NCI-H2196 treated with DMSO at 0.1 percent for 48 hours (cell line): ENCODE data around the gene MEAK7.
"Not testable (repeated sequence)": the region's sequence is repeated elsewhere in the genome, so short reads cannot be mapped to it uniquely, and the experiment has no call there.

Source experiments
- DNase-seq: peaks from one replicate; lab custom pipeline; 2025; ENCODE audit not compliant: unreplicated experiment; lab: John Stamatoyannopoulos, UW

The MEAK7 gene

DNA sequence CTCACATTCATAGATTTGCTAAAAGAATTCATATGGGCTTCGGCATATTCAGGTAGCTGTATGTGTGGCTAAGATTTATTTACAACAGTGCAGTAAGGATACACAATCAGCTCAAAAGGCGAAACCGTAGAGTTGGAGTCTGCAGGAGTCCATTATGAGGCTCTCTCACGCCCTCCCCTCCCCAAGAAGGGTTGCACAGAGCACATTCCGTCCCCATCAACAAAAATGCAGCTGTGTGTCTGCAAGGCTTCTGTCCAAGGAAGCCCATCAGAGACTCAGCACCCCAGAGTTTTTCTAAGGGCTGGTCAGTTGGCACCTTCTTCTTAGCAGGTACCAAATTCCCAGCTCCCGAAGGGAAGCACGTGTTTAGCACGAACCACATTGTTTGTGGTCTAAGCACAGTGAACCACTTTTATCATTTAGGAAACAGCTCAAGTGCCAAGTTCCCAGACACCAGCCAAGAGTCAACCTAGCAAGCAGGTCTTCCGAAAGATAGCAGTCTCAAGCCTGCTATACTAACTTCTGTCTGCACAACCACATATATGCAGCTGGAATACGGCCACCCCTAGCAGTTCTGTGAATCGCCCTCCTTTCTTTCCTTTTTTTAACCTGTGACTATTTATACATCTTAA is 28.5 kb upstream of the MEAK7 start:
- no peak for DNase-seq

- no peak for DNase-seq
Measured at GRCh38 chr16:84532291-84532724, 27.8 kb upstream of the MEAK7 start.

DNA sequence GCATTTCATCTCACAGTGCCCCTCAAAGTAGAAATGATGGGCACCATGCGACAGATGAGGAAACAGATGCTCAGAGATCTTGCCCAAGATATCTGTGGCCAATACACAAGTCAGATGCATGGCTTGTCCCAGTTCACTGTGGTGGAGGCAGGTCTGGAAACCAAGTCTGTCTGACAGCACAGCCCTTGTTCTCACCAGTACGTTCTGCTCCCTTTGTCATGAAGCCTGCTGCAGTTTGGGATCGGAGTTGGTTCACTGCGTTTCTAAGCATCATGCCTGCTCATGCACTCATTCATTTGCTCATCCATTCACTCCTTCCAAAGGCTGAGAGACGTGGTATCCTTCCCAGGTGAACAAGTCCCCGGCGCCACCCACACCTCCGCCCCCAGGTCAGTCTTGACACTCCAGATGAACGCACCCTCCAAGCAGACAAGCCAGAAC is 27.2 kb upstream of the MEAK7 start:
- DNase-seq, result no peak

DNA sequence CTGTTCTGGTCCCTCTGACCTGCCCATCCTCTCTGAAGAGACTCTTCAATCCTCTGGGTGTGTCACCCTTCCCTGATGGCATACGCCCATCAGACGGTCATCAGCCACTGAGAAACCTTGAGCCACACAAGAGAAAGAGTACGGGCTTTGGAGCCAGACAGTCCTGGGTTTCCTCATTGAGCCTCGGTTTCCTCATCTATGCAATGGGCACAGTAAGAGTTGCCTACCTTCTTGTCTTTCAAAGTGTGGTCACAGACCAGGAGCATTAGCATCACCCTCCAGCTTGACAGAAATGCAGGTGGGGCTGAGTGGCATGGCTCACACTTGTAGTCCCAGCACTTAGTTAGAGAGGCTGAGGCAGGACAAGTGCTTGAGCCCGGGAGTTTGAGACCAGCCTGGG is 26.1 kb upstream of the MEAK7 start:
- DNase-seq, result no peak

DNA sequence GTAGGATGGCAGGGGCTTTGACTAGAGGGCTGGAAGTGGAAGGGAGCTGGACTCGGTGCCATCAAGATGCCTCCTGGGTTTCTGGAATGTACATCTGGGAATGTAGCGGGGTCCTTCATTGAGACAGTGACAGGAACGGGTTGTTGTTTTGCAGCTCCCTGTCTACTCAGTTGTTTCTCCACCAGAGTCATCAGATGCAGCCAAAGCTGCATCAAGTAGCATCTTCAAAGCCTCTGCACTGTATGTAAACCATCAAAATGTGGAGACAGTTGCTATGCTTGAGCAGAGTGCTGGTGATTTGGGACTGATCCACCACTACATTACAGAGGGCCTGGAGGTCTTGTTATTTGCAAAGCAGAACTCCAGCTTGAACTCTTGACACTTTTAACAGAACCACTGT is 25.1 kb upstream of the MEAK7 start:
- no peak for DNase-seq

- no peak for DNase-seq
Measured at GRCh38 chr16:84528322-84528721, 23.9 kb upstream of the MEAK7 start.

DNA sequence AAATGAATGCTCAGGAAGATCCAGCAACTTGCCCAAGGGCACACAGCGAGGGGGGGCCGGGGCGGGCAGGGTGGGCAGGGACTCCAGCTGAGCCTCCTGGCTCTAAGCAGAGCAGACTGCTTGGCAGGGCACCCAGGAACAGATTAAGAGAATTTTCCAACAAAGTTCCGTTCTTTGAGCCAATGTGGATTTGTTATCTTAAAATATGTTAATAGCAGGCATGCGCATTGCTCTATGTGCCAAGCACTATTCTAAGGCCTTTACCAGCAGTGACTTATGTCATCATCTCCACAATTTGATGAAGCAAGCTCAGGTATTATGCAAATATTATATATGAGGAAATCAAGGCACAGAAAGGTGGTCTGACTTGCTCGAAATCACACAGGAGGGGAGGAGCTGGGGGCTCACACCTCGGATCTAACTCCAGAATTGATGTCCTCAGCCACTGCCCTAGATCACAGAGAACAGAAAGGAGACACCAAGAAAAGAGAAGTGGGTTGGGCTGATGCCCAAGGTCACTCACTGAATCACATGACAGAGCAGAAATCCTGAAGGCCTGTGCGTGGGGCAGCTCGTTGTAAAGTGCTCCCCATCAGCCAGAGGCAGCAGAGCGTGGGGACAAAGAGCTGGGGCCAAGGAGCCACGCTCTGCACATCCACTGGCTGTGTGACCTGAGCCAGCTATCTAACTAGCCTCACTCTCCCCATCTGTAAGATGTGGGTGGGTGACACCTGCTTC is 23.2 kb upstream of the MEAK7 start:
- DNase-seq, result no peak

GRCh38 chr16:84526794-84527531 is 22.5 kb upstream of the MEAK7 start:
- DNase-seq, result no peak

DNA sequence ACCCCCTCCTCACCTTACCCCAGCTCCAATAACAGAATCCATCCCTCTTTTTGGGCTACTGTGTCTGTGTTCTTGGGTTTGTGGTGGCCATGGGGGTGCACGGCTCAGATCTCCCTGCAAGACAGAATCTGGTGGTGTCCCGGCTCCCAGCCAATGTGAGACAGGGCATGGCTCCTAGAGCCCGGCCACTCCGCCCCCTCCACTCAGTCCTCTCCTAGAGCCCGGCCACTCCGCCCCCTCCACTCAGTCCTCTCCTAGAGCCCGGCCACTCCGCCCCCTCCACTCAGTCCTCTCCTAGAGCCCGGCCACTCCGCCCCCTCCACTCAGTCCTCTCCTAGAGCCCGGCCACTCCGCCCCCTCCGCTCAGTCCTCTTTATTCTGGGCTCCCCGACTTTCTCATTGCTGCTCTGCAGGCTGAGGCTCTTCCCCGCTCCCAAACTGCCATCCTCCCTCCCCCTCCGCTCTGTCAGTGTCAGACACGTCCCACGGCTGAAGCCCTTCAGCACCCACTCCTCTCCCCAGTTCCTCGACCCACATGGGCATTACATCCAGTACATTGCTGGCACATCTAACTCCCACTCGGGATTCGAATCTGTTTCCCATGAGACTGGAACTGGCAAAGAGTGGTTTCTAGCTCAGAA is 20.6 kb upstream of the MEAK7 start:
- not testable (repeated sequence) for DNase-seq

GRCh38 chr16:84524346-84524920 is 20.0 kb upstream of the MEAK7 start:
- no peak for DNase-seq

- no peak for DNase-seq
Measured at GRCh38 chr16:84521497-84521770, 17.0 kb upstream of the MEAK7 start.

DNA sequence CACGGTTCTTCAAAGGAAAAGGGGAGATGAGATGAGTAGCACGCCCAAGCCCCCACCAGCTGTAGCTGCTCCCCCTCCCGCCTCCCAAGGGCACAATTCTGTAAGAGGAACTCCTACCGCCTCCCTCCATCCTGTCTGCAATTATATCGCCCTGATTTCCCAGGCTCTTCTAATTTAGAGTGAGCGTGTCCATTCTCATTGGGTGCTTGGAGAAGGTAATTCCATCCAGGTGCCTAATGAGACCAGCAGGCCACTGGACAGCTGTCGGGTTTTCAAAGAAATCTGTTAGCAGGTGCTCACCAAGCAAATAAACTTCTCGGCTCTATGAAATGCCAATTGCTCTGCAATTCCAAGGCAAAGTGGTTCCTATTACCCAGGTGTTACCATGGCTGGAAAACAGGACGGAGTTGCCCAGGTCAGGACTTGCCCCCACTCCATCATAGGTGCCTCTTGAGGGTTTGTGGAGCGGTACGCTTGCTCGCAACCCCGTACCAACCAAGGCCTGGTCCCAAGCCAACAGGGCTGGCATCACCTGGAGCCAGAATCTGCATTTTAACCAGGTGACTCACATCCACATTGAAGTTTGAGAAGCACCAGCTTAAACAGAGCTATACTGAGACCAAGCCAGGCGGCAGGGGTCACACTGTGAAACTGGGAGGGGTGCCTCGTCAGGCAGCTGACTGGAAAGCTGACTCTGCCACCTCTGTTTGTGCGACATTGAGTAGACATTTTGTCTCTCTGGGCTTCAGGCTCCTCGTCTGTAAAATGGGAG is 16.5 kb upstream of the MEAK7 start:
- DNase-seq, result peak; percentile 93

- DNase-seq, result no peak
Measured at GRCh38 chr16:84519855-84520254, 15.4 kb upstream of the MEAK7 start.

- DNase-seq, result no peak
Measured at GRCh38 chr16:84518804-84519341, 14.4 kb upstream of the MEAK7 start.

- DNase-seq, result not testable (repeated sequence)
Measured at GRCh38 chr16:84518220-84518619, 13.8 kb upstream of the MEAK7 start.

DNA sequence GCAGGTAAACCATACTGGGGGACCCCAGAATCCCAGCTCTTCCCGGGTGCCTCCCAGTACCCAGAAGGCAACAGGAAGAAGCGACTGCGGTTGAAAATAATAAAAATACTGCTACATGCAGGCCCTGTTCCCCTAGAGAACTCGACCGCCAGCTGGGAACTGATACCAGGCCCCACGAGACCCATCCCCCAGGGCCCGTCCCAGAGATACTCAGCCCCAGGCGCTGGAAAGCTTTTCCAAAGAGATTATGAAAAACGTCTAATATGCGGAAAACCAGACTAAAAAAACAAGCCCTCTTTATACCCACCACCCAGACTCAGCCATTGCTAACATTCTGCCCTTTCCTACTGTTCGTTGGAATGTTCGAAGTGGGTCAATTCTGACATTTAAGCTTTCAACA is 12.9 kb upstream of the MEAK7 start:
- no peak for DNase-seq

- DNase-seq, result no peak
Measured at GRCh38 chr16:84514874-84515835, 10.7 kb upstream of the MEAK7 start.

DNA sequence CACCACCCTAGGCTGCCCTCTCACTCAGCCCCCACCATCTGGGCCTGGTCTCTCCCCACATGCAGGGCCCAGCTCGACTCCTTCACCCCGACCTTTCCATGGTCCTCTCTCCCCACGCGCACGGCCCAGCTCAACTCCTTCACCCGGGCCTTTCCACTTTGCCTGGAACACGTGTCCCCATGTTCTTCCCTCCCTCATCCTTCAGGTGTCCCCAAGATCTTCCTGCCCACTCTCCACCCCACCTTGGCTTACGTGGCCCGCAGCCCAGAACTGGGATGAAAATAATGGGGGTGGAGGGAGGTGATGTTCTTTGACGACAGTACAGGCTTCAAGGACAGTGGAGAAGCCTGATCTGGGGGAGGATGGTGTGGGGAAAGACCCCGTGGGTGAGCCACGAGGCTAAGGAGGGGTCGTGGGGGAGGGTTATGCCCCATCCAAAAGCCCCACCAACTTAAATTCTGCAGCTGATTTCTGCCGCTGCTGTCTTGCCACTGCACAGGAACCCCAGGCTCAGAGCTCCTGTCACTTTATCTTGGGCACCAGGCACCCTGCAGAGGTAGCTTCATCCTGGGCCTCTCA is 9.9 kb upstream of the MEAK7 start:
- DNase-seq, result no peak

DNA sequence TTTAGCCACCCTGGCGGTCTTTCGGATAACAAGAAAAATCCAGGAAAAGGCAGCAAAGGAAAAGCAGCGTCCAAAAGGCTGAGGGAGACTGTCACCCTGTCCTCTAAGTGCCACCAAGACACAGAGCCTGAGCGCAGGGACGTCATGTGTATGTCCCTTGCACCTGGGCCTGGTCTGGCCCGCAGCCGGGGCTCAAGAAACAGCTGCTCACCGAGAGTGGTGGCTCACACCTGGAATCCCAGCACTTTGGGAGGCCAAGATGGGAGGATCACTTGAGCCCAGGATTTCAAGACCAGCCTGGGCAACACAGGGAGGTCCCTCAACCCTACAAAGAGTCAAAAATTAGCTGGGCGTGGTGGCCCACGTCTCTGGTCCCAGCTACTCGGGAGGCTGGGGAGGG is 9.2 kb upstream of the MEAK7 start:
- no peak for DNase-seq
